SU-DHL-6 (cell line): ENCODE data around the gene PDGFC.

ENCODE experiments used
- CTCF ChIP-seq: fragments of 200-600 bp; sonication (generic); IDR thresholded peaks from one replicate; pipeline ENCODE4 v1.5.1; 2017; ENCODE audit warnings: antibody characterized with exemption, mild to moderate bottlenecking, low read length, moderate library complexity; ENCODE audit not compliant: insufficient read depth, poor library complexity, severe bottlenecking
- EZH2phosphoT487 ChIP-seq: fragments of 200-600 bp; sonication (generic), shearing (Covaris generic); conservative IDR thresholded peaks from 2 replicates; pipeline ENCODE4 v1.6.1; 2018; ENCODE audit warnings: mild to moderate bottlenecking, antibody characterized with exemption, low read length, moderate library complexity, mixed read lengths

GRCh38 chr4:156961196-156962057 is 10.2 kb downstream of the PDGFC start:
- TF ChIP-seq CTCF (no peak), EZH2phosphoT487 (no peak)
